NCI-H2171 treated with DMSO at 0.1 percent for 48 hours (cell line): Measurements from ENCODE around the gene NR3C1.

Source experiments
- DNase-seq: peaks from one replicate; lab custom pipeline; 2025; lab: John Stamatoyannopoulos, UW

Gene NR3C1

DNA sequence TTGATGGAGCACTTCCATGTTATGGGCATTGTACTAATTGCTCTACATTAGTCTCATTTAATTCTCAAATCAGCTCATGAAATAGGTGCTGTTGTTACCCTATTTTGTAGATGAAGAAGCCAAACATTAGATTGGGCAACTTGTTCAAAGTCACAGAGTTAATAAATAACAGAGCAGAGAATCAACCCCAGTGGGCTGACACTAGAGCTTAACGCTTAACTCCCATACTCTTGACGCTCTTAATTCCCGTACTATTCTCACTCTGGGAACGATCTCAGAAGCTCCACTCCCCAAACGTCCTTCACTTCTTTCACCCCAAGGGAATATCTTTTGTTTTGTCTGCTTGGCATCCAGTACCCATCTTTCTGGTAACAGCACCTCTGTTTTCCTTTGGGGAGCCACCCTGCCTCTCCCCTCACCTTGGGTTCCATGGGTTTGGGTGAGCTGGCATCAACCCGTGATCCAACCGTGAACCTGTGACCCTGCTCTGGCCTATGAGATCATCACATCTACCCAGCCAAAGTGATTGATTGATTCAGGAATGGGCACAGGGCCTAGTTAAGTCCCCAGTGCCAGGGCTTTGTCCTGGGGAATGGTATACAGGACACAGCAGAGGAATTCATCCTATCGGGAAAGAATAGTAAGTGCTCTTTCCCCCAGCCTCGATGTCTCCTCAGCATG lies 169.2 kb downstream of the NR3C1 start:
- no peak for DNase-seq

DNA sequence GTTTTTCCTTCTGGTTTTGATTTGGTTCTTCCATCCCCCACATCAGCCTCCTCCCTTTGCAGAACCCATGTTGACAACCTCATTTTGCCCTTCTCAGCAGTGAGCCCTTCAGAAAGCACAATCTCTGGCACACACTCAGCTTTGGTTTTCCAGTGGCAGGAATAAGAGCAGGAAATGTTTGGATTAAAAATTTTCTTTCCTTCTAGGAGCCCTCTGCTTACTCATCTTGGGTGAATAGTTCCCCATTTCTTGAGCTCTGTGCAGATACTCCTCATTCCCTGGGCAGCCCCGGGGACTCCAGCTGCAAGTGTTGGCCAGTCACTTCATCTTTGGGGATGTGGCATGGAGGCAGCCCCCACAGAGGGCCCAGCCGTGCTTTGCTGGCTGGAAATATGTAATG lies 170.5 kb downstream of the NR3C1 start:
- no peak for DNase-seq

DNA sequence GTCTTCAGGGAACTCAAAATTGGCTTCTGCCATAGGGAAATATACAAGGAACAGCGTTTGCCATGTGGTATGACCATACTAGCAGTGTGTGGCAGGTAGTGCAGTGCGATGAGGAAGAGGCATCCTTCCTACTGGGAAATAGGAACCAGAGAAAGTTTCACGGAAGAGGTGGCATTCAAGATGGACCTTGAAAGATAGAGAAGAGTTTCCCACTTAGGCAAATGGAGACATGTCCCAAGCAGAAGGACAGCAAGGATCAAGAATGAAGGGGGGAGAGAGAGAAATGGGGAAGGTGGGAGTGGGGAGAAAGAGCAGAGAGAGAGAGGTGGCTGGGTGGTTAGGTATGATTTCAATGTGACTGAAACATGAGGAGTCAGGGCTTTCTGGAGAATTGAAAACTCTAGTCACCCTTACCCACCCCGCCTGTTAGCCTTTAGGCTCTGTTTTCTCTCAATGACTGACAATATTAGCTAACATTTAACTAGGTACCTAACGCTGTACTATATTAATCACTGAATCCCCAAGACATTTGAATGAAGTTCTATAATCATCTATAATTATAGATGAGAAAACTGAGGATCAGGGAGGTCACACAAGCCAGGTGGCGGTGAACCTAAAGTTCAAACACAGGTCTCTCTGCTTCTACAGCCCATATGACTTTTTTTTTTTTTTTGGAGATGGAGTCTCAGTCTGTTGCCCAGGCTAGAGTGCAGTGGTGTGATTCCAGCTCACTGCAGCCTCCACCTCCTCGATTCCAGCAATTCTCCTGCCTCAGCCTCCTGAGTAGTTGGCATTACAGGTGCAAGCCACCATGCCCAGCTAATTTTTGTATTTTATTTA lies 171.3 kb downstream of the NR3C1 start:
- DNase-seq, result no peak

DNA sequence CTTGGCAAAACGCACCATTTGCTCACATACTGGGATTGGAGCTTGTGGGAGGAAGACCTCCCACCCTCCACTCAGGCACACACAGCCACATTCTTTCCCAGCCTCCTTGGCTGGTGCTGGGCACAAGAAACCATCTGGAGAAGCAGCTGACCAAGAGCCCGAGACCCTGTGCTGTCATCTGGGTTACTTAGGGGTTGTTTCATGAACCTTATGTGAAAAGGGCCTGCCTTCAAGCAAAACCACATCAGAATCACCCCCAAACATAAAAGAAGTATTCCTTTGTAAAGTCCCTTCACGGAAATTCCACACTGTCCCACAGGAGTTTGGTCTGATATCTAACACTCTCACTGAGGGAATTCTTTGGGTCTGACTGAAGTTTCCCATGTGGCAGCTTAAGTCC lies 172.1 kb downstream of the NR3C1 start:
- DNase-seq, result no peak

DNA sequence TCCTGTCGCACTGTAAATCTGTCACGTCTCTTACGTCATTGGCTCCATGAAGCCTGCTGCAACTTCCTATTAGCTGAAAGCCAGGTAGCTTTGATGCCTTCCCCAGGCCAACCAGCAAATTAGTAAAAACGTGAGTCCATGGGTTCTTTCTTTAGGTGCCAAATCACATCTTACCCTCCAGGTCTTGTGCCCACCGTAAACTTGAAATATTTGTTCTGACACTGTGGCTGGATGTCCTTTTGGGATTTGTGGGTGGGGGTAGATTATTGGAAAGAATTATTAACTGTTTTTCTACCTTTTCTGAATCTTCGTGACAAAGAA lies 172.8 kb downstream of the NR3C1 start:
- DNase-seq, result no peak

DNA sequence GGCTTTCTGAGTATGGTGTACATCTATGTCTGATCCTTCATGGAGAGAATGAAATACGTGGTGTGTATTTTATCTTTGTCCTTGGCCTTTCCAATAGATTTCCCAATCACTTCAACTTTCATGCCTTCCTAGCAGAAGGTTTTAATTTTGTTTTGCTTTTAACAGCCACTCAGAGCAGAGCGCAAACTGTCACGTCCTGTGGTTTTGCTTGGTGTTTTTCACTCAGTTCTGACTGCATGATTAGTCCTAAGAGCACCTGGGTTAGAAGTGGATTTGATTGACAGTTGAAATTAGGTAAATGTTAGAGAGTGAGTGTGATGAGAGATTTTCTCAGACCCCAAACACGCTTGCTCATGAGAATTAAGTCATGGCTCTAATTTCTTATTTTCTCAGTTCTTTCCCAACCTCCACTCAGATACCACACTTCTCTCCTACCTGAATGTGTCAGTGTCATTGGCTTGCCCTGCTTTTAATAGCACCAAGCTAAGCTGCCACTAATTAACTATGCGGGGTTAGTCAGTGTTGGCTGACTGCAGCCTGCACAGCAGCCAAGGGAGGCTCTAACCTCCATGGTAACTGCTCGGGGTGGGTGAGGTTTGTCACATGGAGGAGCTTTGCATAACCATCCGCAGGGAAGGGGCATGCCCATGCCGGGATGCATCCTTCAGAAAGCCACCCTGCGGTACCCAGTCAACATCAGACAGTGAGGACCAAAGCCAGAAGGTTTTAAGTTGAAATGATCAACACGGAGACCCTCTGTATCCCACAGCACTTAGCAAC lies 173.4 kb downstream of the NR3C1 start:
- peak; percentile 24 for DNase-seq

DNA sequence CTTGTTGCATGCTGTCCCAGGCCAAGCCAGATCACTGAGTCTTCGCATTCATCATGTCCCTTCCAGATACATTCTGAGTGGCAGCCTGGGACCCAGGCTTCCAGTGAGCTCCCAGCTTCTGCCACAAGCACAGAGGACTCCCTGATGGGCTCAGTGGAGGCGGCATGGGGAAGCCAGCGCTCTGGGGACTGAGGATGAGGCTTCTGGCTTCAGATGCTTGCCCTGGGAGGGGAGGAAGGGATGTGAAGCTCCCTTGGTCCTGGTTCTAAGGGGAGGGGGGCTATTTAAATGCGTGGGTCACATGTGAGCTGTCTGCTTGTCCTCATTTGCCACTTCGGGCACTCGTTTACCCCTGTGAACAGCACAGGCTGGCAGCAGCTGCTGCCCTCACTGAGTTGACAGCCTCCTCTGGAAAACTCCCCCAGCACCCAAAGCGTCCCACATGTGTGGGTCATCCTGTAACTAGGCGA lies 174.0 kb downstream of the NR3C1 start:
- no peak for DNase-seq

DNA sequence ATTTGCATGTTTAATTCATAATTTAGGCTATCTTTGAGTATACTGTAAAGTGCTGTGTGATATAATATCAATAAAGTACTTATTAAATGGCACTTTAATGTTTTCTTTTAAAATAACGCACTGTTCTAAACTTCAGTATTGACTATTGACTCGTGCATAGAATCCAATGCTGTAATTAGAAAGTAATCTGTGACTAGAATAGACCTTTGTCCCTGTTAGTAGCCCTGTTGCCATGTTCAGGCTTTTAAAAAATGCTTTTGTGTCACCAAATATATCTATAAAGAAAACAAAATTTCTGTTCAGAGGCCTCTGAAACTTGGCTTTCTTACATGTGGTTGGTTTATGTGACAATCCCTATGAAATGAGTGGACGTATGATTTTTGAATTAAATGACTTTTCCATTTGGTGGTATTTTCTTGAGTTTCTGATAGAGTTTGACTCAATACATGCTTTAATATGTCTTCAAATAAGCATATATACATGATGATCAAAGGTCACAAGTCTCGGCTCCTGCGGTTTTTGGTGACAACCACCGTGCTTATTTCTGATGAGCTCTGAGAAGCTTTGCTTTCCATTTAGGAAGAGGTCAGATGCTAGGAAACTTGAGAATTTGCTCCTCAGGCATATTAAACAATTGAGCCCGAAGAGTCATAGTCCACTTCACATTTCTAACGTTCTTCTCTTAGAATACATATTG lies 174.7 kb downstream of the NR3C1 start:
- DNase-seq, result no peak
